ENCODE measurements around the gene WWOX. TPM values are rescaled to one million over a fixed set of nuclear protein-coding genes. Genes with fewer than 3 reads are reported as not detected.

The WWOX gene
- polyA plus RNA-seq, 1 donor from 2014 or later: 25.6 TPM

- Histone ChIP-seq H3F3A (ENCODE audit: insufficient read depth, low read length, poor library complexity, severe bottlenecking) (peaks cover 13% of the 10 kb centered on the region), H3K4me3 (ENCODE audit: low read length) (no peak overlapping the region), H3K27ac (ENCODE audit: low read length) (no peak overlapping the region), H3K9ac (ENCODE audit: low read length) (no peak overlapping the region), H3K9me3 (ENCODE audit: low read length) (no peaks in the 10 kb centered on the region), H3K4me2 (ENCODE audit: low read length) (no peak overlapping the region), H3K79me2 (replicated peaks; ENCODE audit: insufficient read depth, low read length) (no peaks in the 10 kb centered on the region), H3K9me2 (ENCODE audit: insufficient read depth, low read length) (no peaks in the 10 kb centered on the region), H3K36me3 (ENCODE audit: insufficient read depth, low read length) (no peaks in the 10 kb centered on the region), H2AFZ (ENCODE audit: low read depth, low read length) (no peak overlapping the region), H4K20me1 (ENCODE audit: insufficient read depth) (no peaks in the 10 kb centered on the region), H3K27me3 (ENCODE audit: insufficient read depth, low read depth, low read length) (no peaks in the 10 kb centered on the region)
- no peak for TF ChIP-seq EP300 (conservative IDR thresholded peaks at IDR 0.05; ENCODE audit: poor library complexity, severe bottlenecking)
- TF ChIP-seq REST (IDR thresholded peaks at IDR 0.05; ENCODE audit: borderline replicate concordance): no peak
- no peak for TF ChIP-seq EZH2 (IDR thresholded peaks at IDR 0.05; ENCODE audit: borderline replicate concordance, insufficient read depth, low read length, poor library complexity, severe bottlenecking)
- TF ChIP-seq, protein P1, sequence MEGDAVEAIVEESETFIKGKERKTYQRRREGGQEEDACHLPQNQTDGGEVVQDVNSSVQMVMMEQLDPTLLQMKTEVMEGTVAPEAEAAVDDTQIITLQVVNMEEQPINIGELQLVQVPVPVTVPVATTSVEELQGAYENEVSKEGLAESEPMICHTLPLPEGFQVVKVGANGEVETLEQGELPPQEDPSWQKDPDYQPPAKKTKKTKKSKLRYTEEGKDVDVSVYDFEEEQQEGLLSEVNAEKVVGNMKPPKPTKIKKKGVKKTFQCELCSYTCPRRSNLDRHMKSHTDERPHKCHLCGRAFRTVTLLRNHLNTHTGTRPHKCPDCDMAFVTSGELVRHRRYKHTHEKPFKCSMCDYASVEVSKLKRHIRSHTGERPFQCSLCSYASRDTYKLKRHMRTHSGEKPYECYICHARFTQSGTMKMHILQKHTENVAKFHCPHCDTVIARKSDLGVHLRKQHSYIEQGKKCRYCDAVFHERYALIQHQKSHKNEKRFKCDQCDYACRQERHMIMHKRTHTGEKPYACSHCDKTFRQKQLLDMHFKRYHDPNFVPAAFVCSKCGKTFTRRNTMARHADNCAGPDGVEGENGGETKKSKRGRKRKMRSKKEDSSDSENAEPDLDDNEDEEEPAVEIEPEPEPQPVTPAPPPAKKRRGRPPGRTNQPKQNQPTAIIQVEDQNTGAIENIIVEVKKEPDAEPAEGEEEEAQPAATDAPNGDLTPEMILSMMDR (IDR thresholded peaks at IDR 0.05; ENCODE audit: poor library complexity, severe bottlenecking): no peak
- TF ChIP-seq TAF1 (IDR thresholded peaks at IDR 0.05; ENCODE audit: low read depth): no peak
Observed at GRCh38 chr16:78458588-78458987, 359.1 kb downstream of the WWOX start.

DNA sequence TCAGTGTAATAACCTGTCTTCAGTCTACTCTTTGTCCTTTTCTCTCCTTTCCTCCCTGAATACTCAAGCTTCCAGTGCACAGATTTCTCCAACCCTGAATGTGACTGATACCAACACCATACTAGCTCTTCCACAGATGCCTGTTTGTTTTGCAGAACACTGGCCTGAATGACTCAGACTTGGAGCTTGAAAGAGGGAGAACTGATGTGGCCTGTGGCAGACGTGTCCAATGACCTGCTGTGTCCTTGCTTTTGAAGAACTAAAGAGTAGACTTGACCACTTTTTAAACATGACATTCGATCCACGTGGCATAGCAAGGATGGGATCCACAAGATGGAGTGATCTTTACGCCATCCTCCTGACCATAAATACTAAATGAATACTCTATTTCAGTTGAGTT lies 361.0 kb downstream of the WWOX start:
- no peak overlapping the region for H3K4me2 ChIP-seq (ENCODE audit: low read length)
- H3K79me2 ChIP-seq (replicated peaks; ENCODE audit: insufficient read depth, low read length): no peaks in the 10 kb centered on the region
- H3K27ac ChIP-seq (ENCODE audit: low read length): no peak overlapping the region
- H3K9me2 ChIP-seq (ENCODE audit: insufficient read depth, low read length): no peaks in the 10 kb centered on the region
- H4K20me1 ChIP-seq (ENCODE audit: insufficient read depth): no peaks in the 10 kb centered on the region
- H3K9ac ChIP-seq (ENCODE audit: low read length): no peak overlapping the region
- H2AFZ ChIP-seq (ENCODE audit: low read depth, low read length): no peak overlapping the region
- no peaks in the 10 kb centered on the region for H3K27me3 ChIP-seq (ENCODE audit: insufficient read depth, low read depth, low read length)
- no peaks in the 10 kb centered on the region for H3K9me3 ChIP-seq (ENCODE audit: low read length)
- no peak overlapping the region for H3K4me3 ChIP-seq (ENCODE audit: low read length)
- TF ChIP-seq POLR2AphosphoS5 (IDR thresholded peaks at IDR 0.05): no peak
- no peak for TF ChIP-seq TAF1 (IDR thresholded peaks at IDR 0.05; ENCODE audit: low read depth)
- no peak for TF ChIP-seq EP300 (conservative IDR thresholded peaks at IDR 0.05; ENCODE audit: poor library complexity, severe bottlenecking)
- TF ChIP-seq SMC3 (conservative IDR thresholded peaks at IDR 0.05; ENCODE audit: poor library complexity): no peak
- TF ChIP-seq, protein P1 (IDR thresholded peaks at IDR 0.05; ENCODE audit: poor library complexity, severe bottlenecking): no peak
- TF ChIP-seq MXI1 (conservative IDR thresholded peaks at IDR 0.05; ENCODE audit: poor library complexity, severe bottlenecking): no peak
- TF ChIP-seq RAD21 (conservative IDR thresholded peaks at IDR 0.05): no peak
- TF ChIP-seq EZH2 (IDR thresholded peaks at IDR 0.05; ENCODE audit: borderline replicate concordance, insufficient read depth, low read length, poor library complexity, severe bottlenecking): no peak
- TF ChIP-seq REST (IDR thresholded peaks at IDR 0.05; ENCODE audit: borderline replicate concordance): no peak
- H3F3A ChIP-seq (ENCODE audit: insufficient read depth, low read length, poor library complexity, severe bottlenecking): peaks cover 13% of the 10 kb centered on the region
- no peaks in the 10 kb centered on the region for H3K36me3 ChIP-seq (ENCODE audit: insufficient read depth, low read length)

All from neural cell (in vitro differentiated cells).